NCI-H524 (cell line): ENCODE measurements around the gene ARHGAP33.
"Not testable (repeated sequence)": the region's sequence is repeated elsewhere in the genome, so short reads cannot be mapped to it uniquely, and the experiment has no call there.

Experiments used
- DNase-seq, 2 experiments: peaks; one replicate each; lab custom pipeline; 2025; lab: John Stamatoyannopoulos, UW

The ARHGAP33 gene

GRCh38 chr19:35830986-35831385 is 55.6 kb downstream of the ARHGAP33 start:
- no peak for DNase-seq

- no peak for DNase-seq
These were observed 56.7 kb downstream of the ARHGAP33 start for GRCh38 chr19:35832054-35832453.

GRCh38 chr19:35833972-35834371 is 58.6 kb downstream of the ARHGAP33 start:
- no peak for DNase-seq

- not testable (repeated sequence) for DNase-seq
These were observed 60.7 kb downstream of the ARHGAP33 start for GRCh38 chr19:35836096-35836495.
